Stomach (tissue), 9 donors: Measurements from ENCODE around the gene MBNL2. TPM values are rescaled to one million over a fixed set of nuclear protein-coding genes. Genes with fewer than 3 reads are reported as not detected.
A peak's percentile ranks its signal among the peaks of the same experiment; 100 is the strongest.

ENCODE experiments used
- DNase-seq, 2 donors: peaks; one replicate each; pipeline versions ENCODE4 v3.0.0 to v3.0.0-alpha.2; 2013 to 2019
- H3K27ac ChIP-seq, 5 donors: fragments of 200-600 bp in 4 of 5; sonication (generic) in 4 of 5; one replicate each; pipeline ENCODE4 v1.5.1; 2013 to 2019; ENCODE audit warnings: mild to moderate bottlenecking in 1 of 5, moderate library complexity in 1 of 5
- H3K27me3 ChIP-seq, 3 donors: fragments of 200-600 bp; sonication (generic); one replicate each; pipeline ENCODE4 v1.5.1; 2017 to 2019; ENCODE audit warnings: mixed run types in 1 of 3
- H3K36me3 ChIP-seq, 4 donors: fragments of 200-600 bp; sonication (generic); 1 replicate in 3 of 4; 2 replicates in 1 of 4; pipeline ENCODE4 v1.5.1; 2016 to 2019
- H3K4me1 ChIP-seq, 4 donors: fragments of 200-600 bp; sonication (generic); one replicate each; pipeline ENCODE4 v1.5.1; 2016 to 2019
- H3K4me3 ChIP-seq, 4 donors: fragments of 200-600 bp; sonication (generic) in 3 of 4; one replicate each; pipeline ENCODE4 v1.5.1; 2016 to 2019; ENCODE audit warnings: mild to moderate bottlenecking in 1 of 4
- H3K9me3 ChIP-seq, 4 donors: fragments of 200-600 bp; sonication (generic); one replicate each; pipeline ENCODE4 v1.5.1; 2016 to 2019
- CTCF ChIP-seq, 7 experiments: fragments of 450-650 bp in 4 of 7; fragments of 200-600 bp in 3 of 7; sonication (generic) in 3 of 7; IDR thresholded peaks; one replicate each; pipeline ENCODE4 v1.5.1; 2016 to 2019; ENCODE audit warnings: antibody characterized with exemption in 7 of 7, control low read depth in 2 of 7, mild to moderate bottlenecking in 1 of 7
- EP300 ChIP-seq: sonication (generic); formaldehyde crosslinking; IDR thresholded peaks from one replicate; pipeline ENCODE4 v1.6.1; 2017; ENCODE audit warnings: antibody characterized with exemption
- POLR2A ChIP-seq, 4 donors: fragments of 450-650 bp; IDR thresholded peaks; one replicate each; pipeline ENCODE4 v1.6.1; 2016; ENCODE audit warnings: antibody characterized with exemption in 4 of 4, control low read depth in 2 of 4, mild to moderate bottlenecking in 1 of 4, moderate library complexity in 1 of 4
- POLR2AphosphoS5 ChIP-seq, 3 donors: sonication (generic); formaldehyde crosslinking; IDR thresholded peaks; one replicate each; pipeline ENCODE4 v1.6.1; 2016; ENCODE audit warnings: antibody characterized with exemption in 3 of 3
- WGBS, 5 donors: extraction: QIAGEN DNeasy Blood & Tissue Kit in 3 of 5; methylation state at CpG; one replicate each; pipeline versions ENCODE4 v1.1.5 to v1.1.7; 2013 to 2018; 5-methylcytosine and 5-hydroxymethylcytosine counted together
- intact Hi-C: fragments of 100-400 bp; cut with DNase I; formaldehyde crosslinking; loops from one replicate; pipeline ENCODE4 v1.15.1; 2023; ENCODE audit warnings: low total_unique reads
- polyA plus RNA-seq, 3 donors: library from polyadenylated mRNA; stranded (reverse); fragments of 200-250 nt; gene quantifications; one replicate each; pipeline ENCODE4 v1.2.3, GENCODE V29; 2013
- total RNA-seq, 5 donors: library from RNA; depleted of rRNA; stranded (reverse); fragments of >200 nt; gene quantifications; one replicate each; pipeline versions ENCODE4 v1.1.0 to v1.2.3, GENCODE V29; 2014 to 2016
- donor health status: healthy with polysubstance abuse.
- donor health status: Bipolar disorder and iron deficiency.
- donor health status: healthy.

The MBNL2 gene
- total and polyA plus RNA-seq, 8 donors = 8.3 to 74.5 (median 25.6) TPM

- H3K27me3 ChIP-seq = no peaks in the 10 kb centered on the region
- peaks cover 0 to 28% (median 13%) of the 10 kb centered on the region in 4 donors for H3K4me1 ChIP-seq
- DNase-seq = no peak
- intact Hi-C loops = no loop called here
- no peaks in the 10 kb centered on the region for H3K9me3 ChIP-seq
- no peak overlapping the region for H3K27ac ChIP-seq
- no peak overlapping the region for H3K4me3 ChIP-seq
- TF ChIP-seq POLR2AphosphoS5 (IDR thresholded peaks at IDR 0.05) = no peak
- no peak for TF ChIP-seq CTCF (IDR thresholded peaks at IDR 0.05)
- no peak for TF ChIP-seq POLR2A (IDR thresholded peaks at IDR 0.05)
- no peak for TF ChIP-seq EP300
- peaks cover 0 to 61% (median 47%) of the 10 kb centered on the region in 4 donors for H3K36me3 ChIP-seq
- 93 to 98% (median 98%) methylated on average over 5 of the region's 5 CpGs for WGBS, 5 donors
These were observed 144.1 kb downstream of the MBNL2 start for GRCh38 chr13:97366172-97366688.

GRCh38 chr13:97367016-97367822 is 145.1 kb downstream of the MBNL2 start:
- intact Hi-C loops = no loop called here
- 67 to 78% (median 76%) methylated on average over 15 of the region's 15 CpGs for WGBS, 5 donors
- H3K4me3 ChIP-seq = no peak overlapping the region
- H3K27me3 ChIP-seq = no peaks in the 10 kb centered on the region
- H3K4me1 ChIP-seq = peaks cover 0 to 28% (median 13%) of the 10 kb centered on the region in 4 donors
- no peak for DNase-seq
- no peaks in the 10 kb centered on the region for H3K9me3 ChIP-seq
- TF ChIP-seq CTCF (IDR thresholded peaks at IDR 0.05) = no peak
- peak in 1 of 3 donors; percentile 10 for TF ChIP-seq POLR2AphosphoS5 (IDR thresholded peaks at IDR 0.05)
- H3K36me3 ChIP-seq = peaks cover 0 to 69% (median 52%) of the 10 kb centered on the region in 4 donors
- peak overlapping the region in 4 of 5 donors; percentile 7 to 40 (median 23) for H3K27ac ChIP-seq

- Histone ChIP-seq H3K9me3 (no peaks in the 10 kb centered on the region), H3K4me3 (peak overlapping the region; percentile 26 to 35 (median 32)), H3K4me1 (peaks cover 0 to 28% (median 13%) of the 10 kb centered on the region in 4 donors), H3K36me3 (peaks cover 0 to 60% (median 47%) of the 10 kb centered on the region in 4 donors), H3K27me3 (no peaks in the 10 kb centered on the region), H3K27ac (peak overlapping the region in 4 of 5 donors; percentile 31 to 65 (median 44))
- intact Hi-C loops = no loop called here
- DNase-seq = peak in 1 of 2 donors; percentile 23
- WGBS, 5 donors = 5 to 15% (median 13%) methylated on average over 4 of the region's 4 CpGs
- TF ChIP-seq POLR2AphosphoS5 (IDR thresholded peaks at IDR 0.05) = no peak
- TF ChIP-seq EP300 = no peak
- no peak for TF ChIP-seq POLR2A (IDR thresholded peaks at IDR 0.05)
- TF ChIP-seq CTCF (IDR thresholded peaks at IDR 0.05) = no peak
These were observed 147.2 kb downstream of the MBNL2 start for GRCh38 chr13:97369261-97369893.

GRCh38 chr13:97371486-97372109 is 149.5 kb downstream of the MBNL2 start:
- intact Hi-C loops = no loop called here
- TF ChIP-seq EP300 (no peak), POLR2A (IDR thresholded peaks at IDR 0.05) (no peak), CTCF (IDR thresholded peaks at IDR 0.05) (no peak), POLR2AphosphoS5 (IDR thresholded peaks at IDR 0.05) (no peak)
- Histone ChIP-seq H3K4me1 (peaks cover 0 to 28% (median 13%) of the 10 kb centered on the region in 4 donors), H3K27me3 (no peaks in the 10 kb centered on the region), H3K9me3 (no peaks in the 10 kb centered on the region), H3K27ac (no peak overlapping the region), H3K4me3 (no peak overlapping the region), H3K36me3 (peaks cover 3 to 58% (median 49%) of the 10 kb centered on the region in 4 donors)
- no peak for DNase-seq
- WGBS, 5 donors = 91 to 97% (median 95%) methylated on average over 7 of the region's 7 CpGs
